Stimulated activated naive CD8-positive, alpha-beta T cell treated with anti-CD3 and anti-CD28 coated beads, Interleukin-15, Interleukin-2, amounts not matched to agents 100 ng/mL and 50 ng/mL, for 24 hours (primary cell): Measurements from ENCODE around the gene FAM20C.

Source experiments
- H3K27ac Mint-ChIP-seq: one replicate; pipeline ENCODE4 v1.8.0; 2021; ENCODE audit warnings: mild to moderate bottlenecking, mixed read lengths
- H3K27me3 Mint-ChIP-seq: one replicate; pipeline ENCODE4 v1.8.0; 2021; ENCODE audit warnings: mixed read lengths
- H3K36me3 Mint-ChIP-seq: one replicate; pipeline ENCODE4 v1.8.0; 2021; ENCODE audit warnings: low read depth, mixed read lengths
- H3K4me1 Mint-ChIP-seq: one replicate; pipeline ENCODE4 v1.8.0; 2021; ENCODE audit warnings: low read depth, mixed read lengths
- H3K4me3 Mint-ChIP-seq: one replicate; pipeline ENCODE4 v1.8.0; 2021; ENCODE audit warnings: mild to moderate bottlenecking, mixed read lengths
- H3K9me3 Mint-ChIP-seq: one replicate; pipeline ENCODE4 v1.8.0; 2021; ENCODE audit warnings: mixed read lengths

The FAM20C gene

DNA sequence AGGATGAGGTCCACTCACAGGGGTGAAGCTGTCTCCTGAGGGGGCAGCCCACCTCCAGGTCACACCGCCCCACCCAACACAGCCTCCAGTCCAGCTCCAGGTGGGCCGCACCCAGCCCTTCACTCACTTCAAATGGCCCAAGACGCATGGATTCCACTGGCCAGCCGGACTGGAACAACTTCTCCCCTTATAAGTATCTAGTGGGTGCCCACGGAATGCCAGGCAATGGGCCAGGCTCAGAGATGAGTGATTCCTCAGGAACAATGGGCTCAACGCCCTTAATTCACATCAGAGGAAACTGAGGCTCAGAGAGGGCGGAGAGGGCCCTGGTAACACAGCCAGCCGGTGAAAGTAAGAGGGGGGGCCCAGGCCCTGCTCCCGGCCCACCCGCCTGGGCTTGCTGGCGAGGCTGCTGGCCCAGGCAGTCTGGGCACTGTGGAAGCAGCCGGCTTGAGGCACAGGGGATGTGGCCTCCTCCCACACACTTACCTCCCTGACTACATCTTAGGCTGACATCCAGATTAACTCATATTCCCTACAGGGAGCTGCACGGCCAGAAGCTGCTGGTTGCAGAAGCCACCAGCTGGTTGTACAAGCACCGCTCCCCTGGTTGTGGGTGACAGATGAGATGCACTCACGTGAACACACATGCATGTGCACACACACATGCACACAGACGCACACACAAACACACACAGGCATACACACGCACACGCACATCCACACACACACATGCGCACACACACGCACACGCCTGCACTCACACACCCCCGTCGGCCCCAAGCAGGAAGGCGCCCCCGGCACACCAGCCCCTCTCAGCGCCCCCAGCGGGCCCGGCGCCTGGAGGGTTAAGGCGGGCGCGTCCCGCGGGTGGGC lies 1.0 kb upstream of the FAM20C start:
- H3K9me3 Mint-ChIP-seq: no peaks in the 10 kb centered on the region
- H3K4me1 Mint-ChIP-seq: peaks cover 3% of the 10 kb centered on the region
- H3K4me3 Mint-ChIP-seq: peak overlapping the region; percentile 76
- H3K27me3 Mint-ChIP-seq: peaks cover 41% of the 10 kb centered on the region
- H3K27ac Mint-ChIP-seq: no peak overlapping the region
- no peaks in the 10 kb centered on the region for H3K36me3 Mint-ChIP-seq

DNA sequence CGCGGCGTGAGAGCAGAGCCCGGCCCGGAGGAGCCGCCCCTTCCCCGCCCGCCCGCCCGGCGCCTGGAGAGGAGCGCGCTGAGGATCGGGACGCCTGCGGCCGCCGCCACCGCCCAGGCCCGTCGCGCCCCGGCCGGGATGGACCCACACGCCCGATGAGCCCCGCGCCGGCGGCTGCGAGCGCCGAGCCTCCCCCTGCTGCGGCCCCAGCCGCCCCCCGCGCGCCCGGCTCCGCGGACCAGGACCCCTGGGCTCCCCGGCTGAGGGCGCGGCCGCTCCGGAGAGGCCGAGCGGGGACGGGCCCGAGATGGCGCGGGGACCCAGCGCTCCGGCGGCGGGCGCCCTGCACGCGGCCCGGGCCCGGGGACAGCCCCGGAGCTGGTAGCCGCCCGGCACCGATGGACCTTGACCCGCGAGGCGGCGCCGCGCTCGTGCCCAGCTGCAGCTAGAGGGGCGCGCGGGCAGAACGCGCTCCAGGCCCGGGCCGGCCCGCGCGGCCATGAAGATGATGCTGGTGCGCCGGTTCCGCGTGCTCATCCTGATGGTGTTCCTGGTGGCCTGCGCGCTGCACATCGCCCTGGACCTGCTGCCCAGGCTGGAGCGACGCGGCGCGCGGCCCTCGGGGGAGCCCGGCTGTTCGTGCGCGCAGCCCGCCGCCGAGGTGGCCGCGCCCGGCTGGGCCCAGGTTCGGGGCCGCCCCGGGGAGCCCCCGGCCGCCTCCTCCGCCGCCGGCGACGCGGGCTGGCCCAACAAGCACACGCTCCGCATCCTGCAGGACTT lies 520 bp downstream of the FAM20C start:
- Mint-ChIP-seq H3K27me3 (peaks cover 41% of the 10 kb centered on the region), H3K4me1 (peaks cover 3% of the 10 kb centered on the region), H3K27ac (no peak overlapping the region), H3K9me3 (no peaks in the 10 kb centered on the region), H3K36me3 (no peaks in the 10 kb centered on the region), H3K4me3 (no peak overlapping the region)

DNA sequence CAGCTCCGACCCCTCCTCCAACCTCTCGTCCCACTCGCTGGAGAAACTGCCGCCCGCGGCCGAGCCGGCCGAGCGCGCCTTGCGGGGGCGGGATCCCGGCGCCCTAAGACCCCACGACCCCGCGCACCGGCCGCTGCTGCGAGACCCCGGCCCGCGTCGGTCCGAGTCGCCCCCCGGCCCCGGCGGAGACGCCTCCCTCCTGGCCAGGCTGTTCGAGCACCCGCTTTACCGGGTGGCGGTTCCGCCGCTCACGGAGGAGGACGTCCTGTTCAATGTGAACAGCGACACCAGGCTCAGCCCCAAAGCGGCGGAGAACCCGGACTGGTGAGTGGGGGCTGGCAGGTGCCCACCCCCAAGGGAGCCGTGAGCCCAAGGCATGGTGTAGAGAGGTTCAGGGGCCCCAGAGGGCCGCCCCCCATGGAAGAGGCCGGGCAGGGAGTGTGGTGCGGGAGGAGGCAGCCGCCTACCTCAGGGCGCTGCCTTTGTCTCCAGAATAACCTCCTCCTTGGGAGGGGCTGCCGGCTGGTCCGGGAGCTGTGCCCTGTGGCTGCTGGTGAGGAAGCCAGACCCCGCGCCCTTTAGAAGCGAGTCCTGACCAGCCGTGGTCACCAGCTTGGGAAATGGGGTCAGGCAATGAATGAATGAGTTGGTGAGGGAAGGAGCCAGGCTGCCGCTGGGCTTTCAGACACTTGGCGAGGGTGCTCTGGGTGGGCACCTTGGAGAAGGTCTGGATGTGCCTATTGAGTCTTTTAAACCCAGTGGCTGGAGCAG lies 1.3 kb downstream of the FAM20C start:
- H3K9me3 Mint-ChIP-seq: no peaks in the 10 kb centered on the region

DNA sequence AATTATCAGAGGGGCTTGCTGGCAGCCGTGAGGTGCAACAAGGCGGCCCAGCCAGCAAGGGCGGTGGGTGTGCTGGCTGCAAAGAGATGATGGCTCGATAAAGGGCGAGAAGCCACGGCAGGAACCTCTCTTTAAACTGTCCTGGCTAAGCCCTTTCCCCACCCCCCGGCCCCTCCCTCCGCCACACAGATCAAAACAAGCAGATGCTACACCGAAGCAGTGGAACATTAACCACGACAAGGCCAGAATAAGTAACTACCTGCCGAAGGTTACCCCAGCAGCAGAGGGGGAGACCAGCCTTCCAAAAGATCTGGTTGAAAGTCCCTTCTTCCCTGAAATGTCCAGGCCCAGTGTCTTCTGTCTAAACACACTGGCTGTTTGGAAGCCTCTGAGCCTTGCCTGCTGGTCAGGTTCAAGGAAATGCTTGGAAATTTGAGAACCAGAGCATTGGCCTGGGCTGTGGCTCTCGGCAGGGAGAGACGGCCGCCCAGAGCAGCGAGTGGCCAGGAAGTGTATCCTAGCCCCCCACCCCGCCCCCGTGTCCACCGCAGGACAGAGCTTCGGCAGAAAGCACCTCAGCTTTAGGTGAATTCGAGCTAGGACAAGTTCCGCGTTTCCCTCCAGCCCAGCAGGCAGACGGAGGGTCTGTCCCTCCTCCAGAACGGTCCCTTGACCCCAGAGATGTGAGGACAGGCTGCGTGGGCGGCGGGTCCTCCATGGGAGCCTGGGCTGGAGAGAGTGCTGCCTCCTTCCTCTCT lies 2.1 kb downstream of the FAM20C start:
- Mint-ChIP-seq H3K4me3 (no peak overlapping the region), H3K27ac (no peak overlapping the region), H3K27me3 (peaks cover 39% of the 10 kb centered on the region), H3K4me1 (peaks cover 3% of the 10 kb centered on the region), H3K9me3 (no peaks in the 10 kb centered on the region), H3K36me3 (no peaks in the 10 kb centered on the region)

More for the DNA sequence above, 1.3 kb downstream of the FAM20C start:
- Mint-ChIP-seq H3K4me3 (peak overlapping the region; percentile 20), H3K36me3 (no peaks in the 10 kb centered on the region), H3K27ac (no peak overlapping the region), H3K4me1 (peaks cover 3% of the 10 kb centered on the region), H3K27me3 (peaks cover 41% of the 10 kb centered on the region)

DNA sequence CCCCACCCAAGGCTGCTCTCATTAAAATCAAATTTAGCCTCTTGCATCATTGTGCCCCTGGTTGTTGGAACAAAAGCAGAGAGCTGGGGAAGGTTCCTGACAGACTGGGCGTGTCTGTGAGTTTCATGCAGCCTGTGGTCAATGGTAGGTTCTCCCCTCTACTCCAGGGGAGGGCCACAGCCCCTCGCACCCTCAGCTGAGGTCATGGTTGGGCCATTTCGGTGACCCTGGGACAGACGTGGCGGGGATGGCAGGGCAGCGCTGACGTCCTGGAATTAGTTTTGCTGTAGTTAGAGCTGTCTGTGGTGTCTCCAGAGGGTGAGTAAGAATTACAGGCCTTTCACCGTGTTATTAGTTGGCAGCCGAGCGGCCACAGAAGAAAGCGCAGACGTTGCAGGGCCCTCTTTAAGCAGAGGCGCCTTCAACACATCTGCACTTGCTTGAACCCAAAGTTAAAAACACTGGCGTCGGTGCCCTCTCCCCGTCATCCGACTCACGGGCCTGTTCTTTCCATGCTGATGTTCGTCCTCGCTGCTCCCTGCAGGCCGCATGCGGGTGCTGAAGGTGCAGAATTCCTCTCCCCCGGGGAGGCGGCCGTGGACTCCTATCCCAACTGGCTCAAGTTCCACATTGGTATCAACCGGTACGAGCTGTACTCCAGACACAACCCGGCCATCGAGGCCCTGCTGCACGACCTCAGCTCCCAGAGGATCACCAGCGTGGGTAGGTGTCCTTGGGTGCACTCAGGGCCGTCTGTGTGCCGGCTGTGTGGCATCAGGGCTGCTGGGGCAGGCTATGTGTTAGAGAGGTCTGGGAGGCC lies 2.8 kb downstream of the FAM20C start:
- Mint-ChIP-seq H3K27me3 (peaks cover 31% of the 10 kb centered on the region), H3K4me3 (no peak overlapping the region), H3K27ac (no peak overlapping the region), H3K9me3 (no peaks in the 10 kb centered on the region), H3K36me3 (no peaks in the 10 kb centered on the region), H3K4me1 (peaks cover 3% of the 10 kb centered on the region)

DNA sequence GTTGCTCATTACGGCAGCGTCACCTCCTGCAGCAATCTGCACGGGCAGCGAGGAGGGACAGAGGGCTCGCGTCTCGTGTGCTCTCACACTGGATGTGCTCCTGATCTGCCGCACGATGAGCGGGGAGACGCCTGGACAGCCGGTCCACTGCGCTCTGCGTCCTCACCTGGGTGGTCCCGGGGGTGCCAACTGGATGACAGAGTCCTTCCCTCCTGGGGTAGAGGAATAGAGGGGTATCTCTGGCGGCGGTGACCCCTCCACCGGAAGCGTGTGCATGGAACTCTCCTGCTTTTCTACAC lies 3.4 kb downstream of the FAM20C start:
- peaks cover 29% of the 10 kb centered on the region for H3K27me3 Mint-ChIP-seq
- H3K4me3 Mint-ChIP-seq: no peak overlapping the region
- H3K36me3 Mint-ChIP-seq: no peaks in the 10 kb centered on the region
- no peak overlapping the region for H3K27ac Mint-ChIP-seq
- H3K9me3 Mint-ChIP-seq: no peaks in the 10 kb centered on the region
- H3K4me1 Mint-ChIP-seq: peaks cover 3% of the 10 kb centered on the region

DNA sequence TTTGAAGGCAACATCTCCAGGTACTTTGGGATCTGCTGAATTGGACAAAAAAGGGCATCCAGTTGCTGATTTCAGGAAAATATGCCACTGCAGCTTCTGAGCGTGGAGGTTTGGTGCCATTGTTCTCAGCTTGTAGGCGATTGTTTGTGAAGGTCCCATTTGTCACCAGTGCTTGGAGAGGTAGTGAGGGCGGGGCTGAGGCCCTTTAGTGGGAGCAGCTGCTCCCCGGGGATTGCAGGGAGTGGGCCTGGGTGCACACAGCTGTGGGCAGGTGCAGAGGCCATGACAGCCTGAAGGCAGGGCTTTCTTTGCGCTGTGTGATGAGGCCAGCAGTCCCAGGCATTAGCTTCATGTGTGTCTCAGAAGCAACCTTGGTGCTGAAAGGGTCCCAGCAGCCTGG lies 3.9 kb downstream of the FAM20C start:
- no peak overlapping the region for H3K4me3 Mint-ChIP-seq
- peaks cover 3% of the 10 kb centered on the region for H3K4me1 Mint-ChIP-seq
- no peaks in the 10 kb centered on the region for H3K36me3 Mint-ChIP-seq
- H3K9me3 Mint-ChIP-seq: no peaks in the 10 kb centered on the region
- peaks cover 26% of the 10 kb centered on the region for H3K27me3 Mint-ChIP-seq
- no peak overlapping the region for H3K27ac Mint-ChIP-seq

DNA sequence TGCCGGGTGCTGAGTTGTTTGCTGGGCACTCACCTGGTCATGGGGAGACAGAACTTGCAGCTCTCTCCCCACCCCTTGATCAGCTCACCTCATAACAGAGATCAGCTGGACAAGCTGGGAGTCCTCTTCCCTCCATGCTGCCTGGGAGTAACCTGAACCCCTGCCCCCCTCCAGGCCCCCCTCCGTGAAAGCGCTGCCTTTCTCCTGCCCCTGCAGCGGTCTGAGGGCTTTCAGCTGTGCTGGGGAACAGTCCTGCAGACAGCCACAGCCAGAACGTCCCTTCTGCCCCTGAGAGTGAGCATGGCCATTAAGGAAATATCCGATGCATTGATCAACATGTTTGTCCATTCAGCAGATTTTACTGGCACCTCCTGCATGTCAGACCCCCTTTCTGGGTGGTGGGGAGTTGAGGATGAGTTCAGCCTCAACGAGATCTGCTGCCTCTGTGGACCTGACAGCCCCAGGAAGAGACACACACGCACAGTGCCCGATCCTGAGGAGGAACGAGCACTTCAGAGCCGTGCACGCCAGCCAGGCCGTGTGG lies 4.5 kb downstream of the FAM20C start:
- Mint-ChIP-seq H3K4me1 (no peaks in the 10 kb centered on the region), H3K36me3 (no peaks in the 10 kb centered on the region), H3K27ac (no peak overlapping the region), H3K9me3 (no peaks in the 10 kb centered on the region), H3K4me3 (no peak overlapping the region), H3K27me3 (peaks cover 23% of the 10 kb centered on the region)

DNA sequence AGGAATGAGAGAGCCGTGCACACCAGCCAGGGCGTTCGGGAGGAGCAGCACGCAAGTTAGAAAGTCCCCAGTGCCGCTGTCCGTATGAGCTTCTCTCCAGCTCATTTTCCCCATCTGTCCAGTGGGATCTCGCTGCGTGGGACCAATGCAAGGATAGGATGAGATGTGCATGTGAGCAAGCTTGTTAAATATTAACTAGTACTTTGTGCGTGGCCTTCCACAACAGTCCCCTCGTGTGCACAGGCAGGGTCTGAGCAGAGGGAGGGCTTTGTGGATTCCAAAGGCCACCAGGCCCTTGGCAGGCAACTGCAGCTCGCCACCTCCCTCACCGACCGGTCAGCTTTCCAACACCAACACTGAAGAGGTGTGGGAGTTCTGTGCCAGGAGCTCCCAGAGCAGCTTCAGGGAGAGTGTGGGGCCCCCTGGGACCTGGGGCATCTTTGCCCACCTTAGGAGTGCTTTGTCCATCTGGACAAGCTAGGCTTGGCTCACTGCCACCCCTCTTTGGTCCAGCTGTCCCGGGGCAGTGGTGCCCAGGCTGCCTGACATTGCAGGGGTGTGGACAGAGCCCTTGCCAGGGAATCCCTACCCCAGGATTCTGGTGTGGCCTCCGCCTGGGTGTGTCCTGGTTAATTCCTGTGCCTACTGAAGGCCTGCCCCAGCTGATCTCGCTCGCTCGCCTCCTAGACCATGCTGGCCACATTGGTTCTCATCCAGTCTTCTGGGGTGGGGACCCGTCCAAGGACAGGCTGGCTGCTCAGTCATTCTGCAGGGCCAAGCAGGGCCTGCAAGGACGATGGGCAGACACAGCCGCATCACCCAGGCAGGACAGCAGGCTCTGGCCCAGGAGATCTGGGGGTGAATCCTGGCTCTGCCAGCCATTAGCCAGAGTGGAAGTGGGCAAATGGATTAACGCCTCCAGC lies 5.3 kb downstream of the FAM20C start:
- Mint-ChIP-seq H3K27me3 (peaks cover 23% of the 10 kb centered on the region), H3K27ac (no peak overlapping the region), H3K4me3 (no peak overlapping the region), H3K9me3 (no peaks in the 10 kb centered on the region), H3K36me3 (no peaks in the 10 kb centered on the region), H3K4me1 (no peaks in the 10 kb centered on the region)

DNA sequence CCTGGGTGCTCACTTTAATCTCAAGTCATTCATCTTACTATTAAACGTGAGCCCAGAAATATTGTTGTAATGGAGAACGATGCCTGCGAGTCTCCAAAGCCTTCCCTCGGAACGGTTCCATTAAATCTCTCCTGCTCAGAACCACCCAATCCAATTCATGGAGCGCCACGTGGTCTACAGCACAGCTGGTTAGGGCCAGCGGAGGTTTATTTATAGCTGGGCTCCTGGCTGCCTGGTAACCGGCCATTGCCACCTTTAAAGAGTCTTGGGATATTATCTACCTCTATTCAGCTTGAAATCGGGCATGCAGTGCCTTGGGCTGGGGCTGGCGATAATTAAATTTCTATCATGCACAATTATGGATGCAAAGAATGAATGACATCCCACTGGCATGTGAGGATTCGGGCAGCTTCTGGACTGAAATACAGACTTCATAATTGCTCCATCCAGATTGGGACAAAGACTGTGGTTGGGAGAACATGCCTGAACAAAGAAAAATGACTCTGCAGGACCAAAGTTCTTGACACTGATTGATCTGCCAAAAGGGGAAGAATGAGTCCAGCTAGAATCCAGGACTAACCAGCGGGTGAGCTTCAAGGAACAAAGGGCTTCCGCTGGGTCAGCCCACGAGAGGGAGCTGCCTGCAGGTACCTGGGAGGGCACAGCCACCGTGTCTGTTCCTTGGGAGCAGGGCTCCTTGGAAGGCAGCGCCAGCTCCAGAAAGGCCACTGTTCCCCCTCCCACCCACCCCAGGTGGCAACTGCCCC lies 7.3 kb downstream of the FAM20C start:
- Mint-ChIP-seq H3K27ac (no peak overlapping the region), H3K27me3 (peaks cover 14% of the 10 kb centered on the region), H3K4me3 (no peak overlapping the region), H3K36me3 (no peaks in the 10 kb centered on the region), H3K9me3 (no peaks in the 10 kb centered on the region), H3K4me1 (no peaks in the 10 kb centered on the region)

DNA sequence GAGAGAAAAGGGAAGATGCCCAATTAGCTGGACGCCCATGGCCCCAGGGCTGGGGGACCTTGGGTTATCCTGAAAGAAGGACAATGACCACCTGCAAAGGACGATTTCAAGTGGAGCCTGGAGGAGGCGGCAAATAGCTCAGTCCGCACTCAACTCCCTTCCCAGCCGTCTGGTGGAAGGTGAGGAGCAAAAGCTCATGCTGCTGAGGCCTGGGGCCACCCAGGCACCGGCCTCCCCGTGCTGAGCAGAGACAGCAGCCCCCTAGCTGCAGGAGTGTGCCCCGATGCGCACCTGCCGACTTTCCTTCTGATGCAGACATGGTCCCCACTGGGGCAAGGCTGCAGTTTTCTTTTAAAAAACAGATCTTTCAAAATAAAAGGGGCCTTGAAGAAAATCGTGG lies 7.9 kb downstream of the FAM20C start:
- no peak overlapping the region for H3K4me3 Mint-ChIP-seq
- no peaks in the 10 kb centered on the region for H3K36me3 Mint-ChIP-seq
- H3K27me3 Mint-ChIP-seq: peaks cover 10% of the 10 kb centered on the region
- H3K9me3 Mint-ChIP-seq: no peaks in the 10 kb centered on the region
- no peak overlapping the region for H3K27ac Mint-ChIP-seq
- no peaks in the 10 kb centered on the region for H3K4me1 Mint-ChIP-seq

DNA sequence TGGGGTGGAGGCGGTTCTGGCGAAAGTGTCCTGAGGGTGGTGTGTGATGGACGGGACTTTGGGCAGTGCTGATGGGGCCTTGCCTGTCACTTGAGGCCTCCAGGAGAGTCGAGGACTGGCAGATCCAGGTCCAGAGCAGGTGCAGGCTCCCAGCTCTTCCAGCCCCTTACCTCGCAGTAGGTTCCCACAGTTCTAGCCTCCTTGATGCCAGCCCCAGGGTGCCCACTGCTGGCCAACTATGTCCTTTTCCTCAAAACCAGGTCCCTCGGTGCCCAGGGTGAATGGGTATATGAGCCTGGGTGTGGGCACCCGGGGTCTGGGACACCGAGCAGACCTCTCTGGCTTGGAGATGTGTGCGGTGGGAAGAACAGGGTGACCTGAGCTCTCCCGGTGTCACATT lies 8.3 kb downstream of the FAM20C start:
- no peak overlapping the region for H3K27ac Mint-ChIP-seq
- H3K36me3 Mint-ChIP-seq: no peaks in the 10 kb centered on the region
- no peaks in the 10 kb centered on the region for H3K4me1 Mint-ChIP-seq
- peaks cover 7% of the 10 kb centered on the region for H3K27me3 Mint-ChIP-seq
- H3K4me3 Mint-ChIP-seq: no peak overlapping the region
- H3K9me3 Mint-ChIP-seq: no peaks in the 10 kb centered on the region
